ENCODE results near the gene DSTN.

DSTN gene

GRCh38 chr20:17640875-17641378, 71.1 kb downstream of the DSTN start:
- no peak for TF ChIP-seq CTCF (IDR thresholded peaks at IDR 0.05)

GRCh38 chr20:17641520-17641964, 71.7 kb downstream of the DSTN start:
- no peak for TF ChIP-seq CTCF (IDR thresholded peaks at IDR 0.05)

- no peak for TF ChIP-seq CTCF (IDR thresholded peaks at IDR 0.05)
Observed at GRCh38 chr20:17641993-17642392, 72.1 kb downstream of the DSTN start.

GRCh38 chr20:17642404-17643269, 72.8 kb downstream of the DSTN start:
- TF ChIP-seq CTCF (IDR thresholded peaks at IDR 0.05): no peak

- no peak for TF ChIP-seq CTCF (IDR thresholded peaks at IDR 0.05)
Observed at GRCh38 chr20:17643531-17644188, 73.8 kb downstream of the DSTN start.

GRCh38 chr20:17644451-17644850, 74.6 kb downstream of the DSTN start:
- TF ChIP-seq CTCF (IDR thresholded peaks at IDR 0.05): no peak

GRCh38 chr20:17645010-17645409, 75.1 kb downstream of the DSTN start:
- TF ChIP-seq CTCF (IDR thresholded peaks at IDR 0.05): no peak
